DMS 273 treated with DMSO at 0.1 percent for 48 hours (cell line): ENCODE results near the gene CELF1.

Experiments used
- DNase-seq: peaks from one replicate; lab custom pipeline; 2025; lab: John Stamatoyannopoulos, UW

The CELF1 gene

DNA sequence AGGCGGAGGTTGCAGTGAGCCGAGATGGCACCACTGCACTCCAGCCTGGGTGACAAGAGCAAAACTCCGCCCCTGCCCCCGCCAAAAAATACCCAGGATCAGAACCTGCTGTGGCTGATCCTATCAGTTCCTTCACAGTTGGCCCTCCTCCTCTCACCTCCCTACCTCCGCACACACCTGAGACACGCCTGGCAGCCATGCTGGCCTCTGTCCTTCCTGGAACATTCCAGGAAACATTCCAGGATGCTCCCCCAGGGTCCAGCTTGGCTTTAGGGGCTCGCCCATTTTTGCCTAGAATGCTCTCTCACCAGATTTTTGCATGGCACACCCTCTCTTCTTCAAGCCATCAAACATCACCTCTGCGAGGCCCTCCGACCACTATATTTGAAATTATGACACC lies 106.1 kb downstream of the CELF1 start:
- DNase-seq: no peak

DNA sequence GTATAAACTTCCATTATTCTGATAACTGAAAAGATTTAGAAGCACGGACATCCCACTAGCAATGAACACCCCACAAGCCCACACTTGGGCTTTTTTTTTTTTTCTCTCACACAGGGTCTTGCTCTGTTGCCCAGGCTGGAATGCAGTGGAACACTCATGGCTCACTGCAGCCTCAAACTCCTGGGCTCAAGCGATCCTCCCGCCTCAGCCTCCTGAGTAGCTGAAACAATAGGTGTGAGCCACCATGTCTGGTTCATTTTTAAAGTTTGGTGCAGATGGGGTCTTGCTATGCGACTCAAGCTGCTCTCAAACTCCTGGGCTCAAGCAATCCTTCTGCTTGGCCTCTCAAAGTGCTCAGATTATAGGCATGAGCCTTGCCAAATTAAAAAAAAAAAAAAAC lies 107.1 kb downstream of the CELF1 start:
- DNase-seq: no peak

DNA sequence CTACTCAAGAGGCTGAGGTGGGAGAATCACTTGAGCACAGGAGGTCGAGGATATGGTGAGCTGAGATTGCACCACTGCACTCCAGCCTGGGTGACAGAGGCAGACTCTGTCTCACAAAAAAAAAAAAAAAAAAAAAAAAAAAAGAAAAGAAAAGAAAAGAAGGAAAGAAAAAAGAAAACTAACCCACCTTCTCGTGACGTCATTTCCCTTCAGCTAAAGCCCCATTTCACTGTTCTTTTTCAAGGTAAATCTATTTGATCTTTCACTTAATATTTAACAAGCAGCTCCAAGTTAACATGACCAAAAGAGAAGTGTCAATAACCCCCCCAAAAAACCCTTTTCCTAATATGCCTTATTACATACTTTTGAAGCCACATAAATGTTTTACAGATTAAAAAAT lies 109.1 kb downstream of the CELF1 start:
- DNase-seq: no peak

DNA sequence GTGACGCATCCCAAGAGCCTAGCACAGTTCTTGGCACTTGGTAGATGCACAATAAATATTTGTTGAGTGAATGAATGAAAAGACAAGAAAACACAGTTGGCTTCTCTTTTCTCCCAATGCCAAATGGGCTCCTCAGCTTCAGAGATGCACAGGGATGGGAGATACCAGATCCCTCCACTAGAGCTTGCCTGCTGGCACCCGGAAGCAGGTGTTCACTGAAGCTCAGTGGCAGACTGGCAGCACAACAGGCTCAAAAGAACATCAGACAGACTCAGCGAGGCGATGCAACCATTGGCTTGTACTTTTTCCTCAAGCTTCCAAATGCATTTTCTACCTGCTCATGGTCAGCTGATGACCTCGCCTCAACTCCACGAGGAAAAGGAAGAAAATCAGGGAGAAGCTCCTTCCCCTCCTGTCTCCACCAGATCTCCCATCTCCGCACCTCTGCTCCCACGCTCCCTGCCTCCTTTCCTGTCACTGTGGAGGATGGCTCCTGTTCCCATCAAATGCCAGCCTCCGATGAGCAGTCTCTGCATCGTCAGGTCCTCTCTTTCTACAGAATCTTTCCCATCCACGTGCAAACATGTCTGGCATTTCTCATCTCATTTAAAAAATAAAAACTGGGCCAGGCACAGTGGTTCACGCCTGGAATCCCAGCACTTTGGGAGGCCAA lies 109.8 kb downstream of the CELF1 start:
- DNase-seq: no peak

DNA sequence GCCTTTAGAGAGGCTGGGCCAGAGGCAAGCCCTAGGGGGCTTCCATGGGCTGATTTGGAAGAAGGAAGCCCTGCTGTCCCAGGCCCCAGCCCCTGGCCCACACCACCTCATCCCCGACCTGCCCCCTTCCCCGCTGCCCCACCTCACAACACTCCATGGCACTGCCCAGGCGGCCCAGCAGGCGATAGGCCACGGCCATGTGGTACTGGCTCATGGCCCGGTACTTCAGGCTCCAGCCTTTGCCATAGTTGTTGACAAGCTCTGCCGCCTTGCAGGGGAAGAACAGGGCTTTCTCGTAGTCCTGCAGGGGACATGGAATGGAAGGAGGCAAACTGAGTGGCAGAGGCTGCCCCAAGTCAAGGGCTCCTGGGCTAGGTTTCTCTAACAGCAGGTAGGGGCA lies 110.4 kb downstream of the CELF1 start:
- no peak for DNase-seq

DNA sequence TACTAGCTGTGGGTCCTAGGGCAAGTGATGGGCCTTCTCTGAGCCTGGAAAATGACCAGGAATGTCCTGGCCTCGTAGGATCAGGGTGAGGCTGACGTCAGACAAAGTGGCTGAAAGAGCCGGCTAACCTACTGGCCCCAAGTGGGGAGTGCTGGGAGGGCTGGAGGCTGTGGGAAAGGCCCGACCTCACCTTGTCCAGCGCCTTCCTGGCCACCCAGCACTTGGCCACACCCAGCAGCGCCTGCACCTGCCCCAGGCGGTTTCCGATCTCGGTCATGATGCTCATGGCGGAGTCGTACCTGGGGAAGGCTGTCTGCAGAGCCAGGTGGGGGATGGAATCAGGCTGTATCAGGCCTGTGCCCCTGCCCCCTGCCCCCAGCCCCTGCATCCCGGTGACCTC lies 111.5 kb downstream of the CELF1 start:
- no peak for DNase-seq

DNA sequence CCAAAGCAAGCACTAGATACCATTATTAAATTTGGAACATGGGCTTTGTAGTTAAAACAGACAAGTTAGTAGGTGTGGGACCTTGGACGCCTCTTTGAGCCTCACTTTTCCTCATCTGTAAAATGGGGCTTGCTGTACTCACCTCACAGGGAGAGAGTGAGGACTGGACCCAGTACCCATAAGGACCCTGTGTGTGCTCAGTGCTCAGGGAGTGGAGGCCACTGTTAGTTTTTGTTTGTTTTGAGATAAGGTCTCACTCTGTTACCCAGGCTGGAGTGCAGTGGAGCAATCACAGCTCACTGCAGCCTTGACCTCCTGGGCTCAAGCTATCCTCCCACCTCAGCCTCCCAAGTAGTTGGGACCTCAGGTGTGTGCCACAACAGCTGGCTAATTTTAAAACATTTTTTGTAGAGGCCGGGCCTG lies 112.9 kb downstream of the CELF1 start:
- DNase-seq: no peak

DNA sequence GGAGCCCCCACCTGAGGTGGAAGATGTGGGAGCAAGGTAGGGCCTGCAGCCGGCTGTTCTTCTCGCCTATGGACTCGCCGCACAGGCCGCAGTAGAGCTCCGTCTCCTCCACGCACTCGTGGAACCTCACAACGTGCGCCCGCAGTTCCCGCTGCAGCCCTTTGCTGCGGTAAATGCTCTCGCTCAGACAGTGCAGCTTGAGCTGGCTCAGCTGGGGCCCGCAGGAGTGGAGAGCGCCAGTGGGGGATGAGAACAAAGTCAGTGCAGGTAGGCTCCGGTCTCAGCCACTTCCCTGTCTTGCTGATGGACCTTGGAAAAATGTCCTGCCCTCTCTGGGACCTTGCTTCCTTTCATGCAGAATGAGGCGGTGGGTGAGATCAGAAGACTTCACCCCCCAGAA lies 114.2 kb downstream of the CELF1 start:
- no peak for DNase-seq

DNA sequence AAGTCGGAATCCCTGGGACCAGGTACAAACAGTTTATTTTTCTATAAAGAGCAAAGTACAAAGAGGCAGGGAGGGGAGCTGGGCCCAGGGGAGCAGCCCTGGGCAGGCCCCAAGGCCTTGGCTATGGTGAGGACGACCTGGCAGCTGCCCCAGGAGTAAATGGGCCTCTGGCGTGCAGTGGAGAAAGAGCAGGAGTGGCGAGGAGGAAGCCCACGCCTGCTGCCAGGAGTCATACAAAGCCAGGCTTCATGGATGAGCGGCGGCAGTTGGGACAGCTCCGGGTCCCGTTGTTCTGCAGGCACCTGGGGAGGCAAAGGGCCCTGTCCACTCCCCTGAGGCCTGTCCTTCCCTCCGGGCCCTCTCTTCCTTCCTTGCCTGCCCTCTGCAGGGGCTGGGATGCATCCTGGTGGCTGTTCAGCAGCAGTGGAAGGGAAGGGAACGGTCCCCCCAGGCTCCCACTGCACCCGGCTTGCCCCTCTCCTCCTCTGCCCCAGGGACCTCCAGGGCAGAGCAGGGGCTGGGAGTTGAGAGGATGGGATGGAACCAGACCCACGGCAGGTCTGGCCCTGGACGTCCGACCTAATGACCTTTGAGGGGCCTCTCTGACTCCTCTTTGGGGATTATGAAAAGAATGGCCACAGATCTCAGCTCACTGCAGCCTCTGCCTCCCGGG lies 115.0 kb downstream of the CELF1 start:
- no peak for DNase-seq

DNA sequence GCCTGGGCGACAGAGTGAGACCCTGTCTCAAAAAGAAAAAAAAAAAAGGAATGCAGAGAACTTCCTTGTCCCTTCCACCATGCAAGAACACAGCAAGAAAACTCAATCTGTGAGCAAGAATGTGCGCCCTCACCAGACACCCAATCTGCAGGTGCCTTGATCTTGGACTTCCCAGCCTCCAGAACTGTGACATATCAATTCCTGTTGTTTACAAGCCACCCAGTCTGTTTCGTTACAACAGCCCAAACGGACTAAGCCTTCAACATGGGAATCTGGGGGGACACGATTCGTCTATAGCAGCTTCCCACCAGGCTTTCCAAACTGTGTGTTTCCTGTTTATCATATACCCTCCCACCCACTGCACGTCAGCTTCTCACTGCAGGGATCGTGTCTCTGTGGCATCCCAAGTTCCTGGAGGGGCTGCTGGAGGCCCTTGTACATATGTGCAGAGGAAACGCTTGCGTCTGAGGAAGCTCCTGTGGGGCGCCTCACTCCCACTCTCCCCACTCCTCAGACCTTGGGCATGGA lies 115.7 kb downstream of the CELF1 start:
- DNase-seq: no peak

DNA sequence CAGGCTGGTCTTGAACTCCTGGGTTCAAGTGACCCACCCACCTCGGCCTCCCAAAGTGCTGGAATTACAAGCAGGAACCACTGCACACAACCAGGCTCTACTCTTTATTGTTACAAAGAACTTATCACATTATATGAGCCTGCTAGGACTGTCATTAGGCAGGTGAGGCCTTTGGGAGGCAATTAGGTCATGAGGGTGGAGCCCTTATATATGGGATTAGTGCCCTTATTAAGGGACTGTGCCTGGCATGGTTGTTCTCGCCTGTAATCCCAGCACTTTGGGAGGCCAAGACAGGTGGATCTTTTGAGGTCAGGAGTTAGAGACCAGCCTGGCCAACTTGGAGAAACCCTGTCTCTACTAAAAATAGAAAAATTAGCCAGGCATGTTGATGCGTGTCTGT lies 116.2 kb downstream of the CELF1 start:
- DNase-seq: no peak

DNA sequence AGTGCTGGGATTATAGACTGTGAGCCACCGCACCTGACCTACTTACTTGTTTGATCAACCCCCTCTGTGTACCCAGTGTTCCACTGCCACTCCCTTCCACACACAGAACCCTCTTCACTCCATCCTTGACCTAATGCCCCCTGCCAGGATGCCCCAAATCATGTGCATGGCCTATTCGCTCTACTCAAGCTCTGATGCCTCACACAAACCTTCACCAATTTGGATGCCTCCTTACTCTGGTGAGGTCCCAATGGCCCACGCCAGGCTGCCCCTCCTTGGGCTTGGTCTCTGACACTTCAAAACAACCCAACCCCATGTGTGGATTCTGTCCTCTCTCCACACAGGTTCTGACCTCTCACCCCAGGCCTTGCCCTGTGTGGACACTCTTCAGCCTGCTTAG lies 117.2 kb downstream of the CELF1 start:
- DNase-seq: no peak

DNA sequence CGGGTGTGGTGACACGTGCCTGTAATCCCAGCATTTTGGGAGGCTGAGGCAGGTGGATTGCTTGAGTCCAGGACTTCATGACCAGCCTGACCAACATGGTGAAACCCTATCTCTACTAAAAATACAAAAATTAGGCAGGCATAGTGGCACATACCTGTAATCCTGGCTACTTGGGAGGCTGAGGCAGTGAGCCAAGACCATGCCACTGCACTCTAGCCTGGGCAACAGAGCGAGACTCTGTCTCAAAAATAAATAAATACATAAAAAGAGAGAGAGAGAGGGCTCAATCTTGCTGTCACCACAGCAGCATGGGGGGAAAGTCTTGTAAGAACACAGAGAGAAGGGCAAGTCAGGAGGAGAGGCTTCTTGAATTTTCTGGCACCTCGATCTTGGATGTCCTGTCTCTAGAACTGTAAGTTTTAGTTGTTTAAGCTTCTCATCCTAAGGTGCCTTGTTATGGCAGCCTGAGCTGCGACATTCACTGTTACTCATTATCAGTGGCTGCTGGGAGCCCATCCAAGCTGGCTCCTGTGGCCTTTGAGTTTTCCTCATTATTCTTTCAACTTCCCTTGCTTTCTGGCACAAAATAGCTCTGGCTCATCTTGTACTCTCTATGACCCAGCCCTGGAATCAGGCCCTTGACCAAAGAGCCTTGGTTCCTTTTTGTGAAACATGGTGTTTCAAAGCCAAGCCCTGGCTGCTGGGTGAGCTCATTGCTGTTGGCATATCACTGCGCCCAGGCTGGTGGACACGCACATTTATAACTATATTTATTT lies 118.7 kb downstream of the CELF1 start:
- DNase-seq: no peak

DNA sequence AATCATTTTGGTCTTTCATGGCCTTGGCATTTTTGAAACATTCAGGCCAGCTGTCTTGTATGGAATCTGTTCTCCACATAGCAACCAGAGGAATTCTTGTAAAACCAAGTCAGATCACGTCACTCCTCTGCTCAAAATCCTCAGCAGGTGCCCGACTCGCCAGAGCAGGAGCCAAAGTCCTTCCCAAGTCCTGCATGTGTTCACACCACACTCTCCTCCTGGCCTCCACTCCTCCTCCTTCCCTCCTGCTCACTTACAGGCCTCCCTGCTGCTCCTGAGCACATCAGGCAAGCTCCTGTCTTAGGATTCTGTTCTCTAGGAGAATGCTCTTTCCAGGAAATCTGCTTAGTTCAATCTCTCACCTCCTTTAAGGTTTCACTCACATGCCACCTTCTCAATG lies 119.8 kb downstream of the CELF1 start:
- no peak for DNase-seq

DNA sequence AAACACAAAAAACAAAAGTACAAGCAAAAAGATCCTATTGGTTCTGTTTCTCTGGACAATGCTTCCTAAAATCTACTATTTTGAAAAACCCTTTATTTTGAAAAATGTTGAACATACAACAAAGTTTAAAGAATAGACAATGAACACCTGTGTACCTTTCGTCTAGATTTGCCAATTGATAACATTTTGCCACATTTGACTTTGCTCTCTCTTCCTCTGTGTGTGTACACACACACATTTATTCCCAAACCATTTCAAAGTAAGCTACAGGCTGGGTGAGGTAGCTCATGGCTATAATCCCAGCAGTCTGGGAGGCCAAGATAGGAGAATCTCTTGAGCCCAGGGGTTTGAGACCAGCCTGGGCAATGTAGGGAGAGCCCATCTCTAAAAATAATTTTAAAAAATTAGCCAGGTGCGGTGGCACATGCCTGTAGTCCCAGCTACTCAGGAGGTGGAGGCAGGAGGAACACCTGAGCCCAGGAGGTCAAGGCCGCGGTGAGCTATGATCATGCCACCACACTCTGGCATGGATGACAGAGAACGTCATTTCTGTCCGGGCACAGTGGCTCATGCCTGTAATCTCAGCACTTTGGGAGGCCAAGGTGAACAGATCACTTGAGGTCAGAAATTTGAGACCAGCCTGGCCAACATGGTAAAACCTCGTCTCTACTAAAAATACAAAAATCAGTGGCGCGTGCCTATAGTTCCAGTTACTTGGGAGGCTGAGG lies 121.4 kb downstream of the CELF1 start:
- no peak for DNase-seq

DNA sequence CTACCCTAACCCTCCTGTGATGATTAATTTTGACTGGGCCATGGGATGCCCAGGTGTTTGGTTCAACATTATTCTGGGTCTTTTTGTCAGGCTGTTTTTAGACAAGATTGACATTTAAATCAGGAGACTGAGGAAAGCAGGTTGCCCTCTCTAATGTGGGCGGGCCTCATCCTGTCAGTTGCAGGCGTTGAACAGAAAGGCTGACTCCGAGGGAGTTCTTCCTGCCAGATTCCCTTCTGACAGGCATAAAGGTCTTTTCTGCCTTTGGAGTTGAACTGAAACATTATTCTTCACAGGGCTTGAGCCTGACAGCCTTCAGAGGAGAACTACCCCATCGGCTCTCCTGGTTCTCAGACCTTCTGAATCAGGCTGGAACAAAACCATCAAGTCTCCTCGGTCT lies 122.4 kb downstream of the CELF1 start:
- DNase-seq: no peak

DNA sequence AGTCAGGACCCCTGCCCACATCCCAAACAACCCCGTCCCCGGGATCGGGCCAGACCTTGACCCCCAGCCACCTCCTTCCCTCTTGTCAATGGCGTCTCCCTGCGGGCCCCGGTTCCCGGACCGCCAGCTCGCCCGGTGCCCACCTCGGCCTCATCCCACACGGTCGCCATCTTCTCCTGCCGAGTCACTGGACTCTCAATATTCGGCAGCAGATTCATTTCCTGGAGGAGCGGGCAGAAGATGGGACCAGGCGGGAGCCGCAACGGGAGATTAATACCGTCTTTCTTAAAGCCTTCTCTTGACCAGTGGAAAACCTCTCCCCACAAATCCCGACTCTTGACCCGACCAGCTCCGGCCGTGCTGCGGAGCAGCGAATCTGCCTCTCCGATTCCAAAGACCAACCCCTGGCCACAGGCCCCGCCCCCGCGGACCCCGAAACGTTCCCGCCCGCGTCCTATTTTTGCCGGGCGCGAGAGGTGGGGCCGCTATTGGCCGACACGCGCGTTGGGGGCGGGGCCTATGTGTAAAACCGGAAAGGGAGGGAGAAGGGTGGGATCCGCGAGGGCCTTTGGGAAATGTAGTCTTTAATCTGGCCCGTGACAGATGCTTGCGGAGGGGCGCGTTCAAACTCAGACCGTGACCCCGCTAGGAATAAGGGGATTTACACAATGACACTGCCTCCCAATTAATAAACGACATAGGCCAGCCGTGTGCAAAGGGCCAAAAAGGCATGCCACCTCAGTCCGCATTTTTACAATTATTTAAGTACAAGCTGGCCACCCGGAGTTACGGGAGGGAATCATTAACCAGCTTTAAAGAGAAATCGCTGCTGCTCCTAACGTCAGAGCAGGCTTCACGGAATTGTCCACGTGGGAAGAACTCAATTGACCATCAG lies 126.6 kb downstream of the CELF1 start, which contains the start of gene PSMC3:
Gene PSMC3, minus strand, starts transcription at position 378 of the 895 bp plus-strand sequence. Its CDS starts 160 bp downstream, at position 218.
- DNase-seq: peak; percentile 88

DNA sequence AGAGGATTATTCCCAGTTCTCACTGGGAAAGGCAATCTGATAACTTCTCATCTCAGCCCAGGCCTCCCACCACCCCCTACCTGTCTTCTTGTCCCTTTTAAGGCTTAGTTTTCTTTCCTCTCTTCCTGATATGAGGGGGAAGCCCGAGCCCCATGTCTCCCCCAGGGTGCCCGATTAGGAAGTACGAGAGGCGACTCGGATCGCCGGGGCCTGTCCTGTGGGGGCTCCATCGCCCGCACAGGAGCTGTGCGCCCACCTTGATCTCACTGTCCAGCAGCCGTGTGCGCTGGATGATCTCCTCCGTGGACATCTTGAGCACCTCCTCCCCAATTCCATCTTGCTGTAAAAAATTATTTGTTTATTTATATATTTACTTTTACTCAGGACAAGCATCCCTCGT lies 127.3 kb downstream of the CELF1 start:
- DNase-seq: no peak

DNA sequence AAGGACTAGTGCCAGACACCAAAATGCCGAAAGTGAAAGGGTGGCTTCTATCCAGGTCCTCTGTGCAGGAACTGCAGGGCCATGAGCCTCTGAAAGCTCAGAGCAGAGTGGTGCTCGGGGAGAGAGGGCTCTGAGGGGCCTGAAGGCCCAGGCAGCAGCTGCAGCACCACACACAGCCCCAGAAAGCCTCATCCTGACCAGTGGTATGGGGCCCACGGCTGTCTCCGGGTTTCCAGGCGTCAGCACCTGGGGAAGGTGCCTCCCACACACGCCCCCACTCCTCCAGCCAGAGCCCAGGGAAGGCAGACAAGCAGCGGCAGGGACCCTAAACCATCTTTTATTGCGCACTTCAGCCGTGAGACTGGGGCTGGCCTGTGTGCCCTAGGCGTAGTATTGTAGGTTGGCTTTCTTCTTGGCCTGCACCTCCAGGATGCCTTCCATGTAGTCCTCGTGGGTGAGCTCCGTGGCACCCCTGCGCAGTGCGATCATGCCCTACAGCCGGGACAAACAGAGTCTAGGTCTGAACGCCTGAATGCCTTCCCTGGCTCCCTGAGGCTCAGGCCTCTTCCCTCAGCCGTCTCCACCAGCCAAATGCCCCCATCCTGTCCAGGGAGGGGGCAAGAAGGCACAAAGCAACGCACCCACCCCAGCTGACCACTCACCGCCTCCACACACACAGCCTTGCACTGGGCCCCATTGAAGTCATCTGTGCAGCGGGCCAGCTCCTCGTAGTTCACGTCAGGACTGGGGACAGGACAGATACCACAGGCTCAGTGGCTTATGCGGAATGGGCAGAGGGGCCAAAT lies 134.3 kb downstream of the CELF1 start:
- no peak for DNase-seq

DNA sequence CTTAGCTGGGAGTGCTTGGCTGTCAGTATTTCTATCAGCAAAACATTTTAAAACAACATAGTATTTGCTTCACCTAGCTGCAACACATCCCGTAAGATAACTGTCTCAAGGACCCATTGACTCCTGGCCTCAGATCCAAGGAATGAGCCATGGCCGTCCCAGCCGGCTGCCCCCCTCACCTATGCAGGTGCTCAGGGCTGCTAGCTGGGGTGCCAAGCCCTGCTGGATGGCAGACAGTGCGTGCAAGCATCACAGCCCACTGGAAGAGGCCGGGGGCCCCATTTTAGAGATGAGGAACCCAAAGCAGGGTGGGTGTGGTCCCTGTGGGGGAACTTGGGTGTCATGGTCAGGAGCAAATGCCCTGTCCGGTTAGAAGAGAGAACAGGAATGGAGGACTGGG lies 135.2 kb downstream of the CELF1 start:
- no peak for DNase-seq
